HG02798 (cell line): ENCODE data around the gene THRA.
A peak's percentile ranks its signal among the peaks of the same experiment; 100 is the strongest.

Experiments
- ATAC-seq: cut with Tn5 transposase; IDR thresholded peaks from one replicate; pipeline ENCODE4 v1.9.1; 2021; ENCODE audit warnings: mild to moderate bottlenecking; ENCODE audit not compliant: unreplicated experiment, poor library complexity

Gene THRA

GRCh38 chr17:40063187-40063771 lies 514 bp downstream of the THRA start:
- ATAC-seq: no peak

- no peak for ATAC-seq
Measured at GRCh38 chr17:40063901-40064531, 1.3 kb downstream of the THRA start.

GRCh38 chr17:40064971-40065768 lies 2.4 kb downstream of the THRA start:
- no peak for ATAC-seq

GRCh38 chr17:40065769-40066510 lies 3.2 kb downstream of the THRA start:
- no peak for ATAC-seq

- ATAC-seq: no peak
Measured at GRCh38 chr17:40067710-40068109, 4.9 kb downstream of the THRA start.

GRCh38 chr17:40068129-40068581 lies 5.4 kb downstream of the THRA start:
- no peak for ATAC-seq

GRCh38 chr17:40068584-40068916 lies 5.8 kb downstream of the THRA start:
- ATAC-seq: no peak

GRCh38 chr17:40068917-40069750 lies 6.4 kb downstream of the THRA start:
- peak; percentile 42 for ATAC-seq

GRCh38 chr17:40069751-40070708 lies 7.3 kb downstream of the THRA start:
- no peak for ATAC-seq

- no peak for ATAC-seq
Measured at GRCh38 chr17:40070709-40071312, 8.0 kb downstream of the THRA start.

- ATAC-seq: no peak
Measured at GRCh38 chr17:40071313-40072039, 8.7 kb downstream of the THRA start.

GRCh38 chr17:40072040-40072734 lies 9.4 kb downstream of the THRA start:
- ATAC-seq: no peak

- no peak for ATAC-seq
Measured at GRCh38 chr17:40072735-40073346, 10.1 kb downstream of the THRA start.

GRCh38 chr17:40073454-40074174 lies 10.8 kb downstream of the THRA start:
- no peak for ATAC-seq

- no peak for ATAC-seq
Measured at GRCh38 chr17:40074175-40074512, 11.4 kb downstream of the THRA start.

- ATAC-seq: no peak
Measured at GRCh38 chr17:40074871-40075200, 12.1 kb downstream of the THRA start.
